Smooth muscle cell of the brain vasculature (primary cell): Measurements from ENCODE around the gene IL34.
"Not testable (repeated sequence)": the region's sequence is repeated elsewhere in the genome, so short reads cannot be mapped to it uniquely, and the experiment has no call there.

Source experiments
- DNase-seq: peaks from one replicate; pipeline ENCODE4 v3.0.0-alpha.2; 2012; ENCODE audit warnings: low read depth, low spot score

Gene IL34

GRCh38 chr16:70646260-70647241 is at the start of gene IL34:
Gene IL34 (plus strand): TSS chr16:70646559. CDS start chr16:70646948, 389 bp downstream.
- DNase-seq, result no peak

- DNase-seq, result no peak
These were observed 49.1 kb upstream of the IL34 start for GRCh38 chr16:70597135-70597835.

- no peak for DNase-seq
These were observed 47.3 kb upstream of the IL34 start for GRCh38 chr16:70598937-70599503.

DNA sequence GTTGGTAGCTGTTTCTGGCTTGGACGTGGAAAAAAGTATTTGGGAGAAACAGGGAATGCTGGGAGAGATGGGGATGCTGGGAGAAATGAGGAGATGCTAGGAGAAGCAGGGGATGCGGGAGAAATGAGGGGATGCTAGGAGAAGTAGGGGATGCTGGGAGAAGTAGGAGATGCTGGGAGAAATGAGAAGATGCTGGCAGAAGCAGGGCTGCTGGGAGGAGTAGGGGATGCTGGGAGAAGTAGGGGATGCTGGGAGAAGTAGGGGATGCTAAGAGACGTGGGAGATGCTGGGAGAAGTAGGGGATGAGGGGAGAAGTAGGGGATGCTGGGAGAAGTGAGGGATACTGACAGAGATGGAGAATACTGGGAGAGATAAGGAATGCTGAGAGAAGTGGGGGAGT is 45.6 kb upstream of the IL34 start:
- no peak for DNase-seq

DNA sequence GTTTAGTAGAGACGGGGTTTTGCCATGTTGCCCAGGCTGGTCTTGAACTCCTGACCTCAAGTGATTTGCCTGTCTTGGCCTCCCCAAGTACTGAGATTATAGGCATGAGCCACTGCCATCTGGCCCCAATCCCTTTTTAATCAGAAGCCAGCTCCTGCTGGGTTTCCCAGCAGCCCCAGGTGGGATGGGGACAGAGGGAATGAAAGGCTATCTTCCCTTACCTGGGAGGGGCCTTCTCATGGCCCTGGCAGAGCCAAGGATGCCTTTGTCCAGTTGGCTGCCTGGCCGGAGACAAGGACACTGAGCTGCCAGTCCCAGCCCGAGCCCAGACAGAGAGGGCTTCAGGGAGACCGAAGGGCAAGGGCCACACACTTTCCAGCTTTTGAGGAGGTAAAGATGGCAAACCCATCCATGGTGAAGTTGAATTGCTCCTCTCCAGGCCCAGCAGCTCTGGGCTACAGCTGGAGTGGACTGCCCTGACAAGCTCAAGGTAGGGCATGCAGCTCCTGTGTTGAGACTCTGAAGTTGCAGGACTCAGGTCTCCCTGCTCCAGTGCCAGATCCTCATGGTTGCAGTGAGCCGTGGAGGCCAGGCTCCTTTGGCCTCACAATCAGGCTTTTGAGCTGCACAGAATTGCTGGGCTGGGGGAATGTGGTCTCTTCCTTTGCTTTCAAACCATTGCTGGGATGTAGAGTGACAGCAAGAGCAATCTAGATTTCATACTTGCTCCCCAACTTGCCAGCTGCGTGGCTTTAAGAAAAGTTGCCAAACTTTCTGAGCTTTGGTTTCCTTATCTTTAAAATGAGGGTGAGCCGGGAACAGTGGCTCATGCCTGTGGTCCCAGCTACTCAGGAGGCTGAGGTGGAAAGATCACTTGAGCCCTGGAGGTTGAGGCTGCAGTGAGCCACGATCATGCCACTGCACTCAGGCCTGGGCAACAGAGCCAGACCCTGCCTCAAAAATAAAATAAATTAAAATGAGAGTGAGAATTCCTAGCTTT is 44.5 kb upstream of the IL34 start:
- no peak for DNase-seq

- no peak for DNase-seq
These were observed 43.5 kb upstream of the IL34 start for GRCh38 chr16:70602831-70603230.

GRCh38 chr16:70604407-70605282 is 41.7 kb upstream of the IL34 start:
- no peak for DNase-seq

- no peak for DNase-seq
These were observed 41.1 kb upstream of the IL34 start for GRCh38 chr16:70605283-70605657.

- DNase-seq, result no peak
These were observed 37.8 kb upstream of the IL34 start for GRCh38 chr16:70608521-70608920.

GRCh38 chr16:70610273-70611223 is 35.8 kb upstream of the IL34 start:
- no peak for DNase-seq

DNA sequence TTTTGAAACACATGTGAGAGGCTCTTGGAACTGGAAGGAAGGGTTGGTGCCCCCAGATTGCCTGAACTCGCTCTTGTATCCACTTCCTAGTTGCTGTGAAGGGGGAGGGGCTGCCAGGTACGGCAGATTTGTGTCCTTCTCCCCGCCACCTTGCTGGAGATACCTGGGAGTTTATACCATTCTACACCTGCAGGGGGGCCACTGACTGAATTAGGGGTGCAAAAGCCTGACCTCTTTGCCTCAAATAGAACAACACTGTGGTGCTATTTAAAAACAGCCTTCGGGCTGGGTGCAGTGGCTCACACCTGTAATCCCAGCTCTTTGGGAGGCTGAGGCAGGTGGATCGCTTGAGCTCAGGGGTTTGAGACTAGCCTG is 35.1 kb upstream of the IL34 start:
- DNase-seq, result no peak

DNA sequence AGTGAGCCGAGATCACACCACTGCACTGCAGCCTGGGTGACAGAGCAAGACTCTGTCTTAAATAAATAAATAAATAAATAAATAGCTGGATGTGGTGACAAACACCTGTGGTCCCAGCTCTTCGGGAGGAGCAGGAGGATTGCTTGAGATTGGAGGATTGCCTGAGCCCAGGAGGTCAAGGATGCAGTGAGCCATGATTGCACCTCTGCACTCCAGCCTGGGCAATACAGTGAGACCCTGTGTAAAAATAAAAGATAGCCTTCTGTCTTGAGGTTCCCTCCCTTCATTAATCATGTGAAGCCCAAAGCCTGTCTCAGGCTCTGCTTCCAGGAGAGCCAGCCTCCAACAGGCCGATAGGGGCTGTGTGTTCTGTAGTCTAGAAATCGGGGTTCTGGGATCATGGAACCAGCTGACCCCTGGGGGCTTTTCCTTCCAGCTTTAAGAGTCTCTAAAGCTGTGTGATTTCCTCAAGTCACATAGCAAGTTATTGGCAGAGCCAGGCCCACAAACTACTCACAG is 34.5 kb upstream of the IL34 start:
- DNase-seq, result no peak

GRCh38 chr16:70612931-70613330 is 33.4 kb upstream of the IL34 start:
- DNase-seq, result no peak

DNA sequence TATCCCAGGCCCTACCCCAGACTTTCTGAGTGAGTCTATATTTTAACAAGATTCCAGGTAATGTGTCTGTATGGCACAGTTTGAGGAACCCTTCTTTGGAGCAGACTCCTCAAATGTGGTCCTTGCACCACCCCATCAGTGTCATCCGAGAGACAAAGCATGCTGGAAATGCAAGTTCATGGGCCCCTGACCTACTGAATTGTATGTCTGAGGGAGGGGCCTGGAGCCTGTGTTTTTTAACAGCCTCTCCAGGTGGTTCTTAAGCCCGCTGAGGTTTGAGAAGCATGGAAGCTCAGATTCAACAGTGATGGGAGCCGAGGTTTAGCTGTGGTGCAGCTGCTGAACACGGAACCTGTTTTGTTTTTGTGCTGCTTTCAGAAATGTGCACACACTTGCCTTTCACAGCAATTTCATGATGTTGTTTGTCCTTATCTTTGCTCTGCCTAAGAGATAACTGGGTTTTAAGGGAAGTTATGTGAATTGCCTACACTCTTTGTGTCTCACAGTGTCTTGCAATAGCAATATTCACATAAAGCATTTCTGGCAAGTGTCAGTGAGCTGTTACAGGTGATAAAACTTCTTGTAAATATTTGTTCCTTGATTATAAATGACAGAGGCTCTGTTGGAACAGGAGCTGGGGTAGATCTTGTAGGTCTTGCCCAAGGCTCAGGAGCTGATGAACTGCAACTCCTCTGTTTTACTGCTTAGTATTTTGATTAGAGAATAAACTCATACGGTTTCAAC is 32.0 kb upstream of the IL34 start:
- no peak for DNase-seq

GRCh38 chr16:70615945-70616344 is 30.4 kb upstream of the IL34 start:
- no peak for DNase-seq

DNA sequence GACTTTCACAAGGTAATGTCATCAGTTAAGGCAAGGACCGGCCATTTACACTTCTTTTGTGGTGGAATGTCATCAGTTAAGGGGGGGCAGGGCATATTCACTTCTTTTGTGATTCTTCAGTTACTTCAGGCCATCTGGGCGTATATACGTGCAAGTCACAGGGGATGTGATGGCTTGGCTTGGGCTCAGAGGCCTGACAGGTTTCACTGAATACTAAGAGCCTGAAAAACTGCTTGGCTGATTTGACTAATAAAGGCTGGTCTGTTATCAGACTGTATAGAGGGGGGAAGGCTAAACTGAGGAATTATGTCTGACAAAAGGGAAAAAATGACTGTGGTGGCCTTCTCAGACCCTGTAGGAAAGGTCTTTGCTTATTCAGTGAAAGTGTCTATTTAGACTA is 24.5 kb upstream of the IL34 start:
- DNase-seq, result not testable (repeated sequence)

DNA sequence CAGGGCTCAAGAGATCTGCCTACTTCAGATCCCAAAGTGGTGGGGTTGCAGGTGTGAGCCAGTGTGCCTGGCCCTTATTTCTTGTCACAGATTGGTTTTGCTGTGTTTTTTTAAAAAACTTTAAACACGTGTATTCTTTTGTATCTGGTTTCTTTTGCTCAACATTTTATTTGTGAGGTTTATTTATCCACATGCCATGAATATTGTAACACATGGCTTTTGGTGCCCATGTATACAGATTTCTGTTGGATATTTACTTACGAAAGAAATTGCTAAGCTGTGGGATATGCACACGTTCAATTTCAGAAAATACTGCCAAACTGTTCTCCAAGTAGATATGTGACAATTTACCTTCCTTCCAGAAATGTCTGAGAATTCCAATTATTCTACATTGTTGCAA is 18.7 kb upstream of the IL34 start:
- no peak for DNase-seq
